ENCODE data around the gene AGT.

AGT gene

DNA sequence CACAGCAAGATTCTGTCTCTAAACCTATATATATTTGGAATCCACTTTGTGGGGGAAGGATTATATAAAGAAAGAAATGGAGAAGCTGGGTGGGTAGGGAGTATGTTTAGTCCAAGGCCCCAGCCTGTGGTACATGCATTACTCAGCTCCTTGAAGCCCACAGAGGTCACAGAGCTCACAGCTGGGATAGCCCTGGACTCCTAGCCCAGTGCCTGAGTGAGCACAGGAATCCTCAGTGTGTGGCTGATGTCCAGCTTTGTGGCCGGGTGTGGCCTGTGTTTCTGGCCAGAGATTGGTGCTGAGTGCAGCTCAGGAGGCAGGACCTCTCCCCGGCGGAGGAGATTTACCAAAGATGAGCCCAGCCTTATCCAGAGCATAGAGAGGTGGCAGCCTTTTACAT is 40.9 kb upstream of the AGT start:
- no peak for ATAC-seq (ENCODE audit: insufficient read depth, low read depth)
- no peak overlapping the region for H3K4me3 ChIP-seq (ENCODE audit: low read depth in 1 of 2, low read length in 2 of 2)
- peaks cover 8% of the 10 kb centered on the region for H3K27me3 ChIP-seq (ENCODE audit: insufficient read depth, low read length, poor library complexity)
- no peak overlapping the region for H3K9ac ChIP-seq (ENCODE audit: low read depth, low read length)
- H4K20me1 ChIP-seq (ENCODE audit: insufficient read depth, low read length) = no peaks in the 10 kb centered on the region
- TF ChIP-seq EZH2 (IDR thresholded peaks at IDR 0.05; ENCODE audit: borderline replicate concordance, low read depth, low read length, severe bottlenecking) = no peak
- TF ChIP-seq, protein P1, sequence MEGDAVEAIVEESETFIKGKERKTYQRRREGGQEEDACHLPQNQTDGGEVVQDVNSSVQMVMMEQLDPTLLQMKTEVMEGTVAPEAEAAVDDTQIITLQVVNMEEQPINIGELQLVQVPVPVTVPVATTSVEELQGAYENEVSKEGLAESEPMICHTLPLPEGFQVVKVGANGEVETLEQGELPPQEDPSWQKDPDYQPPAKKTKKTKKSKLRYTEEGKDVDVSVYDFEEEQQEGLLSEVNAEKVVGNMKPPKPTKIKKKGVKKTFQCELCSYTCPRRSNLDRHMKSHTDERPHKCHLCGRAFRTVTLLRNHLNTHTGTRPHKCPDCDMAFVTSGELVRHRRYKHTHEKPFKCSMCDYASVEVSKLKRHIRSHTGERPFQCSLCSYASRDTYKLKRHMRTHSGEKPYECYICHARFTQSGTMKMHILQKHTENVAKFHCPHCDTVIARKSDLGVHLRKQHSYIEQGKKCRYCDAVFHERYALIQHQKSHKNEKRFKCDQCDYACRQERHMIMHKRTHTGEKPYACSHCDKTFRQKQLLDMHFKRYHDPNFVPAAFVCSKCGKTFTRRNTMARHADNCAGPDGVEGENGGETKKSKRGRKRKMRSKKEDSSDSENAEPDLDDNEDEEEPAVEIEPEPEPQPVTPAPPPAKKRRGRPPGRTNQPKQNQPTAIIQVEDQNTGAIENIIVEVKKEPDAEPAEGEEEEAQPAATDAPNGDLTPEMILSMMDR (IDR thresholded peaks at IDR 0.05; ENCODE audit: borderline replicate concordance, extremely low read depth, low read length, poor library complexity, severe bottlenecking) = no peak
- no peak for DNase-seq
- H3K79me2 ChIP-seq (ENCODE audit: insufficient read depth, low read length) = no peaks in the 10 kb centered on the region
- peaks cover 13% of the 10 kb centered on the region for H3K4me1 ChIP-seq (ENCODE audit: insufficient read depth, low read length)
- H3K4me2 ChIP-seq (ENCODE audit: insufficient read depth, low read length) = no peak overlapping the region
- no peak overlapping the region for H3K27ac ChIP-seq (ENCODE audit: low read length)
- no peak overlapping the region for H2AFZ ChIP-seq (ENCODE audit: low read depth, low read length)
- no peaks in the 10 kb centered on the region for H3K36me3 ChIP-seq (ENCODE audit: insufficient read depth, low read length)
- no peaks in the 10 kb centered on the region for H3K9me3 ChIP-seq (ENCODE audit: insufficient read depth, low read length, severe bottlenecking)

DNA sequence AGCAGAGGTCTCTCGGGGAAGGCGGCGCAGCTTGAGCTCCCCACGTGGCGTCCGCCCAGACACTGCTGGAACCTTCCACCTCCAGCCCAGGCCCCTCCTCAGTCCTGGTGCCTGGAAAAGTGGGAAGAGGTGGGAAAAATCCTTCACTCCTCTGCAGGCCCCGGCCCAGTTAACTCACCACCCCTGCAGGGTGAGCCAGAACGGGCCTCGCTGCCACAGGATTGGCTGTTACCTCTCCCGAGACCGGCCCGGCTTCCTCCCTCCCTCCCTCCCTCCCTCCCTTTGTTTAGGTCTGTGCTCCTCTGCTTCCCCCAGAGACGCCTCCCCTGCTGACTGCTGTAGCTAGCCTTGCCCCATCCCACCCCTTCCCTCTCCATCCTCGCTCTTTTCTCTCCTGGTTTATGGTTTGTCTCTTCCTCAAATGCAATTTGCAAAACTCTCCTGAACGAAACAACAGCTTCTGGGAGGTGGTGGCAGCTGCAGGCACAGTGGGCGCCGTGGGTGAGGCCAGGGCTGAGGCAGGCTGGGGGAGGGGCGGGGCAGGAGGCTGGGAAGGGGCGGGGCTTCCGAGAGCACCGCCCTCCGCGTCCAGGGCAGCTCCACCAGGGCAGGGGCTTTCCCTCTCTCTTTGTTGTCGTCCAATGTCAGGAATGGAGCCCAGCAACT is 39.8 kb upstream of the AGT start:
- ATAC-seq (ENCODE audit: insufficient read depth, low read depth) (peak; percentile 92), DNase-seq (peak; percentile 69)
- Histone ChIP-seq H3K27ac (ENCODE audit: low read length) (peak overlapping the region; percentile 65), H3K4me2 (ENCODE audit: insufficient read depth, low read length) (peak overlapping the region; percentile 69), H3K4me1 (ENCODE audit: insufficient read depth, low read length) (peaks cover 13% of the 10 kb centered on the region), H4K20me1 (ENCODE audit: insufficient read depth, low read length) (no peaks in the 10 kb centered on the region), H3K27me3 (ENCODE audit: insufficient read depth, low read length, poor library complexity) (peaks cover under 1% of the 10 kb centered on the region), H2AFZ (ENCODE audit: low read depth, low read length) (peak overlapping the region; percentile 94), H3K9me3 (ENCODE audit: insufficient read depth, low read length, severe bottlenecking) (no peaks in the 10 kb centered on the region), H3K36me3 (ENCODE audit: insufficient read depth, low read length) (no peaks in the 10 kb centered on the region), H3K4me3 (ENCODE audit: low read depth in 1 of 2, low read length in 2 of 2) (peak overlapping the region in 1 of 2 experiments; percentile 57; a peak in 3 of 4 replicates), H3K79me2 (ENCODE audit: insufficient read depth, low read length) (no peaks in the 10 kb centered on the region), H3K9ac (ENCODE audit: low read depth, low read length) (peak overlapping the region; percentile 53)
- TF ChIP-seq, protein P1 (IDR thresholded peaks at IDR 0.05; ENCODE audit: borderline replicate concordance, extremely low read depth, low read length, poor library complexity, severe bottlenecking) = no peak
- no peak for TF ChIP-seq EZH2 (IDR thresholded peaks at IDR 0.05; ENCODE audit: borderline replicate concordance, low read depth, low read length, severe bottlenecking)

DNA sequence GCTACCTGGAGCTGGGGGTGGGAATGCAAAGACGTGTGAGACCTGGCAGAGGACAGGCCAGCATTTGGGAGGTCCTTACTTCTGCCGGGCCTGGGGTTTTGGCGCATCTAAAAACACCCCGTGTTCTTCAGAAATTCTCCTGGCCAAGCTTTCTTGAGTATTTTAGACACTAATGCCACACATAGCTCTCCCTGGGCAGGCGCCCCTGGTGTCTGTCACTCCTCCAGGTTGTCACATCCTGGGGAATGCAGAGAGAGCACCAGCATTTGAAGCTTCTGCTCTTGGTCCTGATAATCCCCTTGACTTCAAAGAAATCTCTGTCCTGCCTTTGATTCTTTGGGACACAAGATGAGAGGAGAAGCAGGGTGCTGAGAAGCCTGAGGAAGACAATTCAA is 39.3 kb upstream of the AGT start:
- Histone ChIP-seq H3K27me3 (ENCODE audit: insufficient read depth, low read length, poor library complexity) (no peaks in the 10 kb centered on the region), H3K4me3 (ENCODE audit: low read depth in 1 of 2, low read length in 2 of 2) (peak overlapping the region in 1 of 2 experiments; percentile 57; a peak in 2 of 4 replicates), H3K4me2 (ENCODE audit: insufficient read depth, low read length) (peak overlapping the region; percentile 69), H3K9ac (ENCODE audit: low read depth, low read length) (peak overlapping the region; percentile 53), H4K20me1 (ENCODE audit: insufficient read depth, low read length) (no peaks in the 10 kb centered on the region), H3K27ac (ENCODE audit: low read length) (peak overlapping the region; percentile 65), H2AFZ (ENCODE audit: low read depth, low read length) (peak overlapping the region; percentile 94), H3K36me3 (ENCODE audit: insufficient read depth, low read length) (no peaks in the 10 kb centered on the region), H3K9me3 (ENCODE audit: insufficient read depth, low read length, severe bottlenecking) (no peaks in the 10 kb centered on the region), H3K79me2 (ENCODE audit: insufficient read depth, low read length) (no peaks in the 10 kb centered on the region), H3K4me1 (ENCODE audit: insufficient read depth, low read length) (peaks cover 13% of the 10 kb centered on the region)
- TF ChIP-seq, protein P1 (IDR thresholded peaks at IDR 0.05; ENCODE audit: borderline replicate concordance, extremely low read depth, low read length, poor library complexity, severe bottlenecking) = no peak
- TF ChIP-seq EZH2 (IDR thresholded peaks at IDR 0.05; ENCODE audit: borderline replicate concordance, low read depth, low read length, severe bottlenecking) = no peak
- ATAC-seq (ENCODE audit: insufficient read depth, low read depth) (no peak; the same call in none of the 3 replicates), DNase-seq (no peak)

All from DND-41 (cell line).